Epithelial cell of esophagus (primary cell): ENCODE data around the gene RAD9A.

Source experiments
- DNase-seq: peaks from one replicate; pipeline ENCODE4 v3.0.0; 2010; ENCODE audit warnings: low read depth
- H3K4me3 ChIP-seq: 2 replicates; pipeline ENCODE4 v1.5.1; 2011; ENCODE audit warnings: mild to moderate bottlenecking, low read length, control low read depth
- TF ChIP-seq, protein P1 (sequence below): IDR thresholded peaks from 2 replicates; pipeline ENCODE4 v1.5.1; 2011; ENCODE audit warnings: low read depth, mild to moderate bottlenecking, low read length, control low read depth, inconsistent platforms; ENCODE audit not compliant: insufficient read depth; ENCODE audit errors: missing control alignments

Gene RAD9A

DNA sequence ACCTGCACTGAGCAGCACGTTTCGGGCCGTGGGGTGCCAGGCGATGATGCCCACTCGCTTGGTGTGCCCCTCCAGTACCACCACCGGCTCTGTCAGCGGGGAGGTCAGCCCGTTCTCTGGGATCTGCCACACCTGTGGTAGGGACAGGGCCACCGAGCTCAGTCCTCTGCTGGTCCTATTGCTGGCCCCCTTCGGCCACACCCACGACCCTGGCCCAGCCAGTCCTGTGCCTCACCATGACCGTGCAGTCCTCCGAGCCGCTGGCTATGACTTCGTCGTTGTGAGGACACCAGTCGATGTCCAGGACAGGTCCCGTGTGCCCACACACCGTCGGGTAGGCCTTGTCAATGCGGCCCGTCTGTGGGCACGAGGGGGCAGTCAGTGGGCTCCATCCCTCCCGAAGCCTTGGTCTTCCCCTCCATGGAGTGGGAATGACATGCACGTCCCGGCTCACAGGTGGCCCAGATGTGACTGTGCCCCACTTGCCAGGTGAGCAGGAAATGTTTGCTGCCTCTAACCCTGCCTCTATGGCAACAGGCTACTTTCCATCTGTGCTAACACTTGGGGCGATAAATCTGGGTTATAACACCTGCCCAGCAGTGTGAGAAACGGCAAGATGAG, 50.1 kb downstream of the RAD9A start:
- no peak for DNase-seq
- TF ChIP-seq, protein P1, sequence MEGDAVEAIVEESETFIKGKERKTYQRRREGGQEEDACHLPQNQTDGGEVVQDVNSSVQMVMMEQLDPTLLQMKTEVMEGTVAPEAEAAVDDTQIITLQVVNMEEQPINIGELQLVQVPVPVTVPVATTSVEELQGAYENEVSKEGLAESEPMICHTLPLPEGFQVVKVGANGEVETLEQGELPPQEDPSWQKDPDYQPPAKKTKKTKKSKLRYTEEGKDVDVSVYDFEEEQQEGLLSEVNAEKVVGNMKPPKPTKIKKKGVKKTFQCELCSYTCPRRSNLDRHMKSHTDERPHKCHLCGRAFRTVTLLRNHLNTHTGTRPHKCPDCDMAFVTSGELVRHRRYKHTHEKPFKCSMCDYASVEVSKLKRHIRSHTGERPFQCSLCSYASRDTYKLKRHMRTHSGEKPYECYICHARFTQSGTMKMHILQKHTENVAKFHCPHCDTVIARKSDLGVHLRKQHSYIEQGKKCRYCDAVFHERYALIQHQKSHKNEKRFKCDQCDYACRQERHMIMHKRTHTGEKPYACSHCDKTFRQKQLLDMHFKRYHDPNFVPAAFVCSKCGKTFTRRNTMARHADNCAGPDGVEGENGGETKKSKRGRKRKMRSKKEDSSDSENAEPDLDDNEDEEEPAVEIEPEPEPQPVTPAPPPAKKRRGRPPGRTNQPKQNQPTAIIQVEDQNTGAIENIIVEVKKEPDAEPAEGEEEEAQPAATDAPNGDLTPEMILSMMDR: no peak
- H3K4me3 ChIP-seq: no peak overlapping the region

DNA sequence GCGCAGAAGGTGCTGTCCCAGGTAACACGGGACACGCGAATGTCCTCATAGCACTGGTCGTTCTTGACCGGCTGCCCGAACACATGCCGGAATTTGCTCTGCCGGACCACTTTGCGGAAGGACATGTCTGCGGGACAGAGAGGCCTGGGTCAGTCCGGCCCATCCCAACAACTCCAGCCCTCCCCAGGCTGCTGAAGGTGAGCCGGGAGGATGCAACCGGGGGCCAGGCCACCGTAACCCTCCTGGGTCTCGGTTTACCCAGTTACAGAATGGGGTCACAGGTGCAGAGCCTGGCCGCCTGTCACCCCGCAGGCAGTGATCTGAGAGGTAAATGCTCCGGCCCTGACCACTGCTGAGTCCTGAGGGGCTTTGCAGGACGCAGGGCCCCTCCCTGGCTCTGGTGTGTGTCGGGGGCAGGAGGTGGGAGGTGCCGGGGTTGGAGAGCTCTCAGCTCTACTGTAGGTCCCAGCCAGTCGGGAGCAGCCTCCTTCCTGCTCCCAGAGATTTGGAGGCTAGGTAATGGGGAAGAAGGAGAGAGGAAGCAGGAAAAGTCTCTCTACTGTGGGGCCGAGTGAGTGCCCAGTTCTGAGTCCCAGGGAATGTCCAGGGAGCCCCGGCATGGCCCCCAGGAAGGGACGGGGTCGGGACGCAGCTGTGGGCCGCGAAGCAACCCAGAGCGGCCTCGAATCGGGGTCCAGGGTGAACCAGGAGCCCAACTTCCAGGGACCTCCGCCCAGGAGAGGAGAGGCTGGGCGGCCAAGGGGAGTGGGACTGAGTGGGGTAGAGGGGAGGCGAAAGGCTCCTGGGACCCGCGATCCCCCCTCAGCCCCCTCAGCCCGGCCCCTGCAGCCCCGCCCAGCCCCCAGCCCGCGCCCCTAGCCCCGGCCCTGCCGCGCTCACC, 51.0 kb downstream of the RAD9A start:
- TF ChIP-seq, protein P1: no peak
- H3K4me3 ChIP-seq: peak overlapping the region; percentile 76
- no peak for DNase-seq

DNA sequence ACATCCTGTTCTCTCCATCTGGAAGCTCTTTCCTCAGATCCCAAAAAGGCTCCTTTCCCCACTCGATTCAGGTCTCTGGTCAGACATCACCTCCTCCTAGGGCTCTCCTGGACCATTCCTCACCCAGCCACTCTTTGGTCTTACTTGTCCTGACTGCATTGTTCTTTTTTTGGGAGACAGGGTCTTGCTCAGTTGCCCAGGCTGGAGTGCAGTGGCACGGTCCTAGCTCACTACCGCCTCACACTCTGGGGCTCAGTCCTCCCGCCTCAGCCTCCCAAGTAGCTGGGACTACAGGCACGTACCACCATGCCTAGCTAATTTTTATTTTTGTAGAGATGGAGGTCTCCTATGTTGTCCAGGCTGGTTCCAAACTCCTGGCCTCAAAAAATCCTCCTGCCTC, 53.7 kb downstream of the RAD9A start:
- TF ChIP-seq, protein P1: no peak
- H3K4me3 ChIP-seq: no peak overlapping the region
- no peak for DNase-seq
